SU-DHL-6 (cell line): ENCODE measurements around the gene COL5A1.

Source experiments
- H2AFZ ChIP-seq: fragments of 200-600 bp; sonication (generic); 2 replicates; pipeline ENCODE4 v1.6.1; 2014; ENCODE audit warnings: low read depth, mild to moderate bottlenecking, moderate library complexity, mixed read lengths, antibody characterized with exemption, low read length; ENCODE audit not compliant: severe bottlenecking
- H3F3A ChIP-seq: fragments of 200-600 bp; shearing (Covaris generic); 2 replicates; pipeline ENCODE4 v1.6.0; 2016; ENCODE audit warnings: antibody characterized with exemption, mild to moderate bottlenecking; ENCODE audit not compliant: insufficient read depth
- H3K27ac ChIP-seq: fragments of 200-600 bp; sonication (generic); 2 replicates; pipeline ENCODE4 v1.5.1; 2016; ENCODE audit warnings: low read depth, mild to moderate bottlenecking, low read length, moderate library complexity, mixed read lengths
- H3K27me3 ChIP-seq: fragments of 200-600 bp; sonication (generic), shearing (Covaris generic); 2 replicates; pipeline ENCODE4 v1.6.0; 2014; ENCODE audit warnings: mild to moderate bottlenecking, low read length
- H3K36me3 ChIP-seq: fragments of 200-600 bp; sonication (generic); 2 replicates; pipeline ENCODE4 v1.6.1; 2014; ENCODE audit warnings: mild to moderate bottlenecking, low read length, mixed read lengths
- H3K4me2 ChIP-seq: fragments of 300-600, 200-600 bp; shearing (Covaris generic), sonication (generic); 2 replicates; pipeline ENCODE4 v1.6.0; 2014; ENCODE audit warnings: low read length, low read depth, mild to moderate bottlenecking; ENCODE audit not compliant: poor library complexity, severe bottlenecking
- H3K4me3 ChIP-seq: fragments of 200-600 bp; sonication (generic); 2 replicates; pipeline ENCODE4 v1.5.1; 2014; ENCODE audit warnings: antibody characterized with exemption, low read length, mild to moderate bottlenecking, mixed read lengths; ENCODE audit not compliant: insufficient read depth, poor library complexity, severe bottlenecking
- H3K79me2 ChIP-seq: fragments of 200-600 bp; sonication (generic); 2 replicates; pipeline ENCODE4 v1.6.1; 2014; ENCODE audit warnings: mild to moderate bottlenecking, low read length, moderate library complexity; ENCODE audit not compliant: insufficient read depth
- H3K9ac ChIP-seq: fragments of 200-600 bp; sonication (generic); 2 replicates; pipeline ENCODE4 v1.7.0; 2014; ENCODE audit warnings: mild to moderate bottlenecking, low read length
- H3K9me2 ChIP-seq: fragments of 200-600 bp; sonication (generic); replicated peaks from 2 replicates; pipeline ENCODE4 v1.6.1; 2014; ENCODE audit warnings: low read length; ENCODE audit not compliant: insufficient read depth
- H3K9me3 ChIP-seq: fragments of 200-600 bp; sonication (generic); 2 replicates; pipeline ENCODE4 v1.6.1; 2014; ENCODE audit warnings: low read length, mixed read lengths; ENCODE audit not compliant: insufficient read depth
- H4K20me1 ChIP-seq: fragments of 200-600 bp; sonication (generic); 2 replicates; pipeline ENCODE4 v1.6.1; 2014; ENCODE audit warnings: low read depth, mild to moderate bottlenecking, antibody characterized with exemption, low read length, moderate library complexity, mixed read lengths
- EZH2phosphoT487 ChIP-seq: fragments of 200-600 bp; sonication (generic), shearing (Covaris generic); conservative IDR thresholded peaks from 2 replicates; pipeline ENCODE4 v1.6.1; 2018; ENCODE audit warnings: mild to moderate bottlenecking, antibody characterized with exemption, low read length, moderate library complexity, mixed read lengths
- TF ChIP-seq, protein P1 (sequence below): fragments of 200-600 bp; sonication (generic); IDR thresholded peaks from one replicate; pipeline ENCODE4 v1.5.1; 2017; ENCODE audit warnings: antibody characterized with exemption, mild to moderate bottlenecking, low read length, moderate library complexity; ENCODE audit not compliant: insufficient read depth, poor library complexity, severe bottlenecking

Gene COL5A1

DNA sequence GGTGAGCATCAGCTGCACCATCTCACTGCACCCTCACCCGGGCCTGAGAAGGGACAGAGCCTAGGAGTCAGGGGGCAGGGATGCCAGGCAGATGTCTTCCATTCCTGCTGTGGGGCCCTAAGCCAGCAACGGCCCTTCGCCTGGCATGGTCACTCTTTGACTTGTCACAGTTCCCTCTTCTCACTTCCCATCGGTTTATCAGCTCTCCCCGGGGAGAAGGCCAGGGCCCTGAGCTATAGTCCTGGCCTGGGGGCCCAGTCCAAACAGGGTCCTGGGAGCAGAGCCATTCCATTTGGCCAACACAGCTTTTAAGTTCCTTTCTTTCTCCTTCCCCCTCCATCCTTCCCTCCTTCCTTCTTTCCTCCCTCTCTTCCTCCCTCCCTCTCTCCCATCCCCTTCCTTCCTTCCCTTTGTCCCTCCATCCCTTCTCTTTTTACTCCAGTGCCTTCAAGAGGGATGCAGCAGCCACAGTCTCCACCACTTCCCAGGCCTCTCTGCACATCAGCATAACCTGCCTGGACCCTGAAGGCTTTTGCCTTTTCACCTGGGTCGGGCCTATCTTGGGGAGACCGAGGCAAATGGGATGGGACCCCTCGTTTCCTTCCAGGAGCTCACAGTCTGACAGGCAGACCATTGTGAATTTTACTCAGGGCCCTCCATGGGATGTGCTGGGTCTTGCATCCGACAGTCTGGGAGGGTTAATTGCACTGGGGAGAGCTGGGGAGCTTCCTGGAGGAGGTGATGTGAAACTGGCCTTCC lies 4.2 kb downstream of the COL5A1 start:
- Histone ChIP-seq H4K20me1 (no peaks in the 10 kb centered on the region), H3F3A (no peaks in the 10 kb centered on the region), H3K9me3 (no peaks in the 10 kb centered on the region), H3K4me2 (no peak overlapping the region), H3K4me3 (no peak overlapping the region), H3K27ac (no peak overlapping the region), H3K36me3 (no peaks in the 10 kb centered on the region), H2AFZ (no peak overlapping the region), H3K27me3 (no peaks in the 10 kb centered on the region), H3K9me2 (no peaks in the 10 kb centered on the region), H3K79me2 (no peaks in the 10 kb centered on the region), H3K9ac (no peak overlapping the region)
- TF ChIP-seq, protein P1, sequence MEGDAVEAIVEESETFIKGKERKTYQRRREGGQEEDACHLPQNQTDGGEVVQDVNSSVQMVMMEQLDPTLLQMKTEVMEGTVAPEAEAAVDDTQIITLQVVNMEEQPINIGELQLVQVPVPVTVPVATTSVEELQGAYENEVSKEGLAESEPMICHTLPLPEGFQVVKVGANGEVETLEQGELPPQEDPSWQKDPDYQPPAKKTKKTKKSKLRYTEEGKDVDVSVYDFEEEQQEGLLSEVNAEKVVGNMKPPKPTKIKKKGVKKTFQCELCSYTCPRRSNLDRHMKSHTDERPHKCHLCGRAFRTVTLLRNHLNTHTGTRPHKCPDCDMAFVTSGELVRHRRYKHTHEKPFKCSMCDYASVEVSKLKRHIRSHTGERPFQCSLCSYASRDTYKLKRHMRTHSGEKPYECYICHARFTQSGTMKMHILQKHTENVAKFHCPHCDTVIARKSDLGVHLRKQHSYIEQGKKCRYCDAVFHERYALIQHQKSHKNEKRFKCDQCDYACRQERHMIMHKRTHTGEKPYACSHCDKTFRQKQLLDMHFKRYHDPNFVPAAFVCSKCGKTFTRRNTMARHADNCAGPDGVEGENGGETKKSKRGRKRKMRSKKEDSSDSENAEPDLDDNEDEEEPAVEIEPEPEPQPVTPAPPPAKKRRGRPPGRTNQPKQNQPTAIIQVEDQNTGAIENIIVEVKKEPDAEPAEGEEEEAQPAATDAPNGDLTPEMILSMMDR, result no peak
- no peak for TF ChIP-seq EZH2phosphoT487

- H3K4me2 ChIP-seq, result no peak overlapping the region
- no peaks in the 10 kb centered on the region for H3F3A ChIP-seq
- H3K9ac ChIP-seq, result no peak overlapping the region
- no peak overlapping the region for H3K4me3 ChIP-seq
- no peaks in the 10 kb centered on the region for H4K20me1 ChIP-seq
- no peaks in the 10 kb centered on the region for H3K79me2 ChIP-seq
- H2AFZ ChIP-seq, result no peak overlapping the region
- no peak overlapping the region for H3K27ac ChIP-seq
- no peak for TF ChIP-seq EZH2phosphoT487
- TF ChIP-seq, protein P1, result no peak
- H3K36me3 ChIP-seq, result no peaks in the 10 kb centered on the region
- no peaks in the 10 kb centered on the region for H3K9me3 ChIP-seq
- no peaks in the 10 kb centered on the region for H3K27me3 ChIP-seq
- H3K9me2 ChIP-seq, result no peaks in the 10 kb centered on the region
Observed at GRCh38 chr9:134647359-134648080, 5.9 kb downstream of the COL5A1 start.

DNA sequence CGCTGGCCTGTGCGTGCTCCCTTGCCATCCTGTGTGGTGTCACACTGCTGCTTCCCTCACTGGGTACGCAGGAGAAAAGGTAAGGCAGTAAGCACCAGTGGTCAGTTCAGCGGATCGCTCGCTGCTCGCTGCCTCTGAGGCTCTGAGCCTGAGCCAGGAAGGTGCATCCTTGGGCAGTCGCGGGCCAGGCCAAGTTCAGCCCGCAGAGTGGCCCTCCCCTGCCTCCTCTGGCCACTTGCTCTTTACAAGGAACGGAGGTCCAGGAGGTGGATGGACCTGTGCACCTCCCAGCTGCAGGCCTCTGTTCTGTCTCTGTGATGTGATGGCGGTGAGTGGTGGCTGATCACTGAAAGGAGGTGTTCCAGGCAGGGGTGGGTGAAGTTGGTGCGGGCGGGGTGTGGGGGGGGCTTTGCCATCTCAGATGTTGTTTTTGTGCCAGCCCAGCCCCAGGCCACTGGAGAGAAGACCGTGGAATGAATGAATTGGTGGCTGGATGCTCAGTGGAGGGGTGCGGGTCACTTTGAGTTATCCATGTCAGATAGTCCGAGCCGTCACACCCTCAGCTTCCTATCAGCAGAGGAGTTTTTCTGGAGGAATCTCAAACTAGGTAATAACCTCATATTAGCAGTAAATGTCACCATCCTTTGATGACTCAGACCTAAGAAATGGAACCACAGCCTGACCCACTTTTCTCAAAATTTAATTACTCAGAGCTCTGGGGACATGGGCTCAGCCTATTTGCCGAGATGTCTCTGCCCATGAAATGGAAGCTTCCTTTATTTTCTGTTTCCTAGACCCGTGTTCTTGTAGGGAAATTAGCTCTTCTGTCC lies 7.3 kb downstream of the COL5A1 start:
- TF ChIP-seq, protein P1, result no peak
- TF ChIP-seq EZH2phosphoT487, result no peak
- H3K4me3 ChIP-seq, result no peak overlapping the region
- no peak overlapping the region for H2AFZ ChIP-seq
- H3K4me2 ChIP-seq, result no peak overlapping the region
- H3F3A ChIP-seq, result no peaks in the 10 kb centered on the region
- no peaks in the 10 kb centered on the region for H3K9me2 ChIP-seq
- no peak overlapping the region for H3K9ac ChIP-seq
- no peaks in the 10 kb centered on the region for H3K79me2 ChIP-seq
- no peaks in the 10 kb centered on the region for H3K9me3 ChIP-seq
- no peaks in the 10 kb centered on the region for H3K27me3 ChIP-seq
- H3K36me3 ChIP-seq, result no peaks in the 10 kb centered on the region
- H3K27ac ChIP-seq, result no peak overlapping the region
- no peaks in the 10 kb centered on the region for H4K20me1 ChIP-seq
